K562 (cell line): Measurements from ENCODE around the gene FITM1. TPM values are rescaled to one million over a fixed set of nuclear protein-coding genes. Genes with fewer than 3 reads are reported as not detected.

Experiments used
- ATAC-seq: fragments of 200-7000 bp; cut with Tn5 transposase; 3 replicates; pipeline ENCODE4 v1.9.1; 2020; ENCODE audit warnings: moderate library complexity
- BruUV-seq: library from RNA; stranded (reverse); fragments of 400-500 nt; replicated peaks from 2 replicates; lab custom pipeline; 2021; lab: Mats Ljungman, UMichigan
- CTCF ChIA-PET: fragments of 300-600 bp; formaldehyde crosslinking; extraction: SDS; loops from one replicate; lab custom pipeline; 2021; ENCODE audit warnings: low intra/inter-chr PET ratio; lab: Yijun Ruan, JAX
- POLR2A ChIA-PET: fragments of 300-600, 350-650 bp; sonication (Branson Sonifier 250); formaldehyde crosslinking; extraction: SDS; loops from one replicate; lab custom pipeline; 2021; ENCODE audit warnings: antibody characterized with exemption, inconsistent platforms; lab: Yijun Ruan, JAX
- DNase-seq, 4 experiments: peaks; one replicate each; pipeline versions ENCODE4 v3.0.0 to v3.0.0-alpha.2; 2011 to 2018; ENCODE audit warnings: low spot score in 3 of 4, mixed read lengths in 3 of 4; ENCODE audit errors: extremely low read depth in 1 of 4
- FAIRE-seq: peaks from 2 replicates; lab custom pipeline; 2011; peaks lifted over from hg19 to GRCh38; lab: Jason Lieb, UNC
- H2AFZ ChIP-seq: 2 replicates; pipeline ENCODE4 v1.6.0; 2011; ENCODE audit warnings: low read depth, low read length, control low read depth, inconsistent platforms
- H3K27ac ChIP-seq: fragments of 200-600 bp; 3 replicates; pipeline ENCODE4 v1.8.0; 2011; ENCODE audit warnings: low read depth, mild to moderate bottlenecking, control low read depth, inconsistent platforms, low read length, moderate library complexity, mixed read lengths; ENCODE audit errors: extremely low read depth
- H3K27me3 ChIP-seq, 2 experiments: fragments of 300-600 bp in 1 of 2; 2 replicates in 1 of 2; 3 replicates in 1 of 2; pipeline versions ENCODE4 v1.6.0 to v1.8.0; 2011; ENCODE audit warnings: inconsistent platforms in 2 of 2, low read length in 2 of 2, mild to moderate bottlenecking in 1 of 2, mixed read lengths in 1 of 2, moderate library complexity in 1 of 2; ENCODE audit not compliant: control insufficient read depth in 2 of 2, insufficient read depth in 2 of 2
- H3K36me3 ChIP-seq: fragments of 300-600 bp; 3 replicates; pipeline ENCODE4 v1.8.0; 2011; ENCODE audit warnings: mild to moderate bottlenecking, low read length, inconsistent platforms; ENCODE audit not compliant: control insufficient read depth, insufficient read depth
- H3K4me1 ChIP-seq, 2 experiments: fragments of 200-600 bp in 1 of 2; replicated peaks in 1 of 2; 2 replicates in 1 of 2; 3 replicates in 1 of 2; pipeline versions ENCODE4 v1.5.1 to v1.8.0; 2011; ENCODE audit warnings: inconsistent platforms in 2 of 2, low read length in 2 of 2, mild to moderate bottlenecking in 1 of 2, mixed read lengths in 1 of 2, moderate library complexity in 1 of 2; ENCODE audit not compliant: control insufficient read depth in 2 of 2, insufficient read depth in 2 of 2
- H3K4me2 ChIP-seq: 2 replicates; pipeline ENCODE4 v1.6.1; 2011; ENCODE audit warnings: low read length, control low read depth, inconsistent platforms, mixed read lengths; ENCODE audit not compliant: insufficient read depth
- H3K4me3 ChIP-seq: fragments of 200-600 bp; sonication (generic), shearing (Covaris generic); 2 replicates; pipeline ENCODE4 v1.5.1; 2016; ENCODE audit warnings: control low read depth, inconsistent platforms
- H3K79me2 ChIP-seq: fragments of 200-600 bp; 3 replicates; pipeline ENCODE4 v1.8.0; 2011; ENCODE audit warnings: low read length, inconsistent platforms; ENCODE audit not compliant: control insufficient read depth, insufficient read depth
- H3K9ac ChIP-seq, 2 experiments: 2 replicates each; pipeline versions ENCODE4 v1.6.0 to v1.6.1; 2011; ENCODE audit warnings: low read depth in 2 of 2, low read length in 2 of 2, control low read depth in 1 of 2, inconsistent platforms in 1 of 2, mild to moderate bottlenecking in 1 of 2, mixed read lengths in 1 of 2; ENCODE audit not compliant: insufficient read depth in 1 of 2
- H3K9me1 ChIP-seq: one replicate; pipeline ENCODE4 v1.6.0; 2011; ENCODE audit warnings: inconsistent platforms, mild to moderate bottlenecking, low read length, moderate library complexity; ENCODE audit not compliant: control insufficient read depth, insufficient read depth
- H3K9me3 ChIP-seq: replicated peaks from 2 replicates; pipeline ENCODE4 v1.5.1; 2011; ENCODE audit warnings: low read depth, low read length, inconsistent platforms; ENCODE audit not compliant: control insufficient read depth, insufficient read depth
- H4K20me1 ChIP-seq: replicated peaks from 2 replicates; pipeline ENCODE4 v1.6.1; 2011; ENCODE audit warnings: low read length, inconsistent platforms, mixed read lengths; ENCODE audit not compliant: control insufficient read depth, insufficient read depth
- BRF2 ChIP-seq: IDR thresholded peaks from 3 replicates; pipeline ENCODE4 v1.6.1; 2011; ENCODE audit warnings: borderline replicate concordance, mild to moderate bottlenecking; ENCODE audit not compliant: insufficient read length, insufficient read depth
- DPF2 ChIP-seq: fragments of 450-650 bp; IDR thresholded peaks from 2 replicates; pipeline ENCODE4 v1.6.1; 2016
- ERF ChIP-seq: fragments of 450-650 bp; formaldehyde crosslinking; IDR thresholded peaks from 2 replicates; pipeline ENCODE4 v1.4.0; 2020; ENCODE audit warnings: mild to moderate bottlenecking, mixed read lengths
- ESRRB ChIP-seq: fragments of 250-450 bp; sonication (Bioruptor Pico); IDR thresholded peaks from 2 replicates; pipeline ENCODE4 v1.5.0; 2020; ENCODE audit warnings: mild to moderate bottlenecking, moderate library complexity, borderline replicate concordance
- FOXJ3 ChIP-seq: sonication (generic); formaldehyde crosslinking; IDR thresholded peaks from 2 replicates; pipeline ENCODE4 v1.4.0; 2020; ENCODE audit warnings: mild to moderate bottlenecking, missing genetic modification reagents
- HDAC1 ChIP-seq, 2 experiments: fragments of 450-650 bp; IDR thresholded peaks; 2 replicates each; pipeline ENCODE4 v1.6.1; 2016 to 2017; ENCODE audit warnings: inconsistent platforms in 1 of 2, mild to moderate bottlenecking in 1 of 2, moderate library complexity in 1 of 2
- HDAC2 ChIP-seq: fragments of 450-650 bp; IDR thresholded peaks from 2 replicates; pipeline ENCODE4 v1.6.1; 2016; ENCODE audit warnings: mild to moderate bottlenecking
- HDGF ChIP-seq: fragments of 450-650 bp; IDR thresholded peaks from 2 replicates; pipeline ENCODE4 v1.6.1; 2016
- KDM1A ChIP-seq, 2 experiments: fragments of 450-650 bp; IDR thresholded peaks; 2 replicates each; pipeline ENCODE4 v1.6.1; 2016; ENCODE audit warnings: mild to moderate bottlenecking in 2 of 2
- KDM4B ChIP-seq, 2 experiments: fragments of 450-650 bp in 1 of 2; sonication (generic) in 1 of 2; IDR thresholded peaks; 2 replicates each; pipeline ENCODE4 v1.6.1; 2016 to 2017; ENCODE audit warnings: borderline replicate concordance in 2 of 2, antibody characterized with exemption in 1 of 2, low read depth in 1 of 2, mild to moderate bottlenecking in 1 of 2
- LCOR ChIP-seq: sonication (generic); formaldehyde crosslinking; IDR thresholded peaks from 2 replicates; pipeline ENCODE4 v1.8.0; 2022; ENCODE audit warnings: mild to moderate bottlenecking, missing genetic modification reagents
- MYNN ChIP-seq, 2 experiments: sonication (generic); formaldehyde crosslinking in 1 of 2; IDR thresholded peaks; 2 replicates each; pipeline versions ENCODE4 v1.5.0 to v1.6.1; 2016 to 2020; ENCODE audit warnings: antibody characterized with exemption in 1 of 2, missing genetic modification reagents in 1 of 2
- PHF20 ChIP-seq: fragments of 450-650 bp; IDR thresholded peaks from 2 replicates; pipeline ENCODE4 v1.6.1; 2018; ENCODE audit not compliant: partially characterized antibody
- RCOR1 ChIP-seq, 2 experiments: IDR thresholded peaks; 2 replicates each; pipeline ENCODE4 v1.6.1; 2012; ENCODE audit warnings: low read depth in 2 of 2, low read length in 2 of 2, borderline replicate concordance in 1 of 2, improper control_type of control experiment in 1 of 2
- TBL1XR1 ChIP-seq, 2 experiments: IDR thresholded peaks; 2 replicates each; pipeline ENCODE4 v1.6.1; 2012; ENCODE audit warnings: improper control_type of control experiment in 2 of 2, low read length in 2 of 2, mild to moderate bottlenecking in 1 of 2
- TEAD1 ChIP-seq, 2 experiments: fragments of 450-650 bp in 1 of 2; sonication (generic) in 1 of 2; formaldehyde crosslinking; IDR thresholded peaks; 2 replicates each; pipeline versions ENCODE4 v1.4.0 to v1.8.0; 2020 to 2022; ENCODE audit warnings: mild to moderate bottlenecking in 2 of 2, missing genetic modification reagents in 1 of 2
- ZBTB17 ChIP-seq: fragments of 450-650 bp; formaldehyde crosslinking; IDR thresholded peaks from 2 replicates; pipeline ENCODE4 v1.4.0; 2020; ENCODE audit warnings: mild to moderate bottlenecking
- ZBTB26 ChIP-seq: fragments of 450-650 bp; formaldehyde crosslinking; IDR thresholded peaks from 2 replicates; pipeline ENCODE4 v1.4.0; 2022; ENCODE audit warnings: missing genetic modification characterization
- ZNF165 ChIP-seq: fragments of 250-450 bp; sonication (Bioruptor Pico); IDR thresholded peaks from 2 replicates; pipeline ENCODE4 v1.4.0; 2020; ENCODE audit warnings: borderline replicate concordance
- WGBS: fragments of 100-300 bp; shearing (Covaris generic); methylation state at CpG from one replicate; pipeline ENCODE4 v1.1.6; 2016; ENCODE audit warnings: low coverage, mixed read lengths; ENCODE audit not compliant: insufficient coverage; ENCODE audit errors: missing lambda C conversion rate; 5-methylcytosine and 5-hydroxymethylcytosine counted together
- in situ Hi-C: fragments of 300-500 bp; cut with MboI; formaldehyde crosslinking; loops from 4 replicates; pipeline ENCODE4 v1.15.0; 2018; ENCODE audit warnings: inconsistent platforms, mixed read lengths
- intact Hi-C: fragments of 100-400 bp; cut with micrococcal nuclease; formaldehyde crosslinking; loops from 2 replicates; pipeline ENCODE4 v1.14.2; 2022
- polyA plus RNA-seq, 8 experiments: library from polyadenylated mRNA; depleted of rRNA in 4 of 8; stranded (reverse) in 5 of 8; unstranded in 3 of 8; fragments of >200 nt; fragmentation: Nextera tagmentation in 2 of 8; fragmentation: Illumina TruSeq in 1 of 8; extraction: Ambion mirVana in 2 of 8; extraction: Trizol in 1 of 8; gene quantifications; 2 replicates each; pipeline versions ENCODE4 v1.2.1 to v1.2.3, GENCODE V29; 2011 to 2014; ENCODE audit warnings: inconsistent platforms in 1 of 8, missing spikeins in 1 of 8
- total RNA-seq, 7 experiments: library from RNA; depleted of rRNA in 6 of 7; stranded (reverse); fragments of >200 nt in 6 of 7; fragmentation: Illumina TruSeq in 2 of 7; extraction: Trizol in 2 of 7; gene quantifications; 2 replicates each; pipeline versions ENCODE4 v1.2.1 to v1.2.3, GENCODE V29; 2011 to 2021; ENCODE audit warnings: low replicate concordance in 1 of 7

Gene FITM1
- total and polyA plus RNA-seq, 9 of the 15 experiments (the other 6 are each of a cell fraction or from before 2014, with no cell fraction given) = 0.09 to 0.20 TPM; not detected in 7

GRCh38 chr14:24160850-24161804 lies 30.7 kb downstream of the FITM1 start, which contains the start of gene IRF9:
Gene IRF9, plus strand, starts transcription at chr14:24161265. Its CDS starts 880 bp downstream, at chr14:24162145.
- peak within 1 kb of the TSS; percentile 78 to 92 for H3K9ac ChIP-seq
- BruUV-seq = TSS peak; percentile 40
- ATAC-seq (peak; percentile 99), DNase-seq (peak; percentile 88 to 96 (median 90)), FAIRE-seq (peak; percentile 99)
- POLR2A ChIA-PET = interaction anchor here (0.6 to 1.9 kb wide), 13 partner anchors 10 to 119 kb away, joined by 3 to 9 read pairs (median 5); partner anchors contain the start of genes CARMIL3, IPO4, PCK2 and RNF31
- peak within 1 kb of the TSS; percentile 95 for H3K4me2 ChIP-seq
- H3K9me3 ChIP-seq = no peaks in the 10 kb centered on the region
- H2AFZ ChIP-seq = peak within 1 kb of the TSS; percentile 82
- H3K9me1 ChIP-seq = no peaks in the 10 kb centered on the region
- H3K4me3 ChIP-seq = peak within 1 kb of the TSS; percentile 50
- no peaks in the 10 kb centered on the region for H3K27me3 ChIP-seq
- in situ Hi-C loops (no loop called here), intact Hi-C loops (no loop called here)
- no peaks in the 10 kb centered on the region for H4K20me1 ChIP-seq
- H3K27ac ChIP-seq = peak within 1 kb of the TSS; percentile 76
- H3K79me2 ChIP-seq = peaks cover 10% of the 10 kb centered on the region; the same call in 2 of the 3 replicates
- peaks cover 69% of the 10 kb centered on the region; the same call in 2 of the 3 replicates for H3K36me3 ChIP-seq
- 0% methylated on average over 12 of the region's 12 CpGs for WGBS
- CTCF ChIA-PET = interaction anchor here (0.6 to 0.8 kb wide), 2 partner anchors 147 to 171 kb away, joined by 3 to 4 read pairs; no protein-coding TSS in a partner anchor
- H3K4me1 ChIP-seq = peaks cover 10 to 23% of the 10 kb centered on the region in 2 experiments; a peak in 4 of 5 replicates
- TF ChIP-seq ZBTB17 (0 out of 2 replicates have a peak, but pooled peaks have one; percentile 17), HDGF (no peak), ESRRB (CRISPR knock-in tag) (no peak), MYNN (IDR thresholded peaks at IDR 0.05) (peak; percentile 90), MYNN (CRISPR knock-in tag; IDR thresholded peaks at IDR 0.05) (no peak), ZBTB26 (CRISPR knock-in tag) (no peak), HDAC1 (IDR thresholded peaks at IDR 0.05) (no peak), ERF (CRISPR knock-in tag) (no peak), BRF2 (no peak), LCOR (CRISPR knock-in tag) (peak; percentile 76), TBL1XR1 (IDR thresholded peaks at IDR 0.05; ENCODE audit: low read length in 2 of 2) (peak in 1 of 2 experiments; percentile 26; a peak in 2 of 4 replicates), HDAC2 (0 out of 2 replicates have a peak, but pooled peaks have one; percentile 45), FOXJ3 (CRISPR knock-in tag) (no peak), TEAD1 (CRISPR knock-in tag; IDR thresholded peaks at IDR 0.05) (peak; percentile 33 to 41; a peak in 2 of 4 replicates), RCOR1 (IDR thresholded peaks at IDR 0.05; ENCODE audit: borderline replicate concordance in 1 of 2, low read depth in 2 of 2, low read length in 2 of 2) (peak; percentile 53 to 91; a peak in 3 of 4 replicates), DPF2 (0 out of 2 replicates have a peak, but pooled peaks have one; percentile 42), KDM1A (IDR thresholded peaks at IDR 0.05) (peak; percentile 37 to 44; a peak in 2 of 4 replicates), KDM4B (IDR thresholded peaks at IDR 0.05; ENCODE audit: borderline replicate concordance in 2 of 2, low read depth in 1 of 2) (peak in 1 of 2 experiments; percentile 72; a peak in 1 of 4 replicates), ZNF165 (CRISPR knock-in tag) (no peak), PHF20 (no peak)
